Right kidney (tissue), 9 donors: ENCODE measurements around the gene PTPN7.
"Not testable (repeated sequence)": the region's sequence is repeated elsewhere in the genome, so short reads cannot be mapped to it uniquely, and the experiment has no call there.

Experiments used
- DNase-seq: peaks from one replicate; pipeline ENCODE4 v3.0.0-alpha.2; 2016
- long read RNA-seq, 8 donors: transcript quantifications; one replicate each; lab custom pipeline, GENCODE V29; 2026

Gene PTPN7
- long read RNA-seq, donor 1, partial matches to known transcripts: 0 of 1 reads
- long read RNA-seq, donor 1, other reads (novel, unspliced or antisense): 0 of 1 reads
- long read RNA-seq, donor 2: 0 reads
- long read RNA-seq, donor 3: 0 reads
- long read RNA-seq, donor 4: 0 reads
- long read RNA-seq, donor 5: 0 reads
- long read RNA-seq, donor 6: 0 reads
- long read RNA-seq, donor 7: 0 reads
- long read RNA-seq, donor 8: 0 reads

DNA sequence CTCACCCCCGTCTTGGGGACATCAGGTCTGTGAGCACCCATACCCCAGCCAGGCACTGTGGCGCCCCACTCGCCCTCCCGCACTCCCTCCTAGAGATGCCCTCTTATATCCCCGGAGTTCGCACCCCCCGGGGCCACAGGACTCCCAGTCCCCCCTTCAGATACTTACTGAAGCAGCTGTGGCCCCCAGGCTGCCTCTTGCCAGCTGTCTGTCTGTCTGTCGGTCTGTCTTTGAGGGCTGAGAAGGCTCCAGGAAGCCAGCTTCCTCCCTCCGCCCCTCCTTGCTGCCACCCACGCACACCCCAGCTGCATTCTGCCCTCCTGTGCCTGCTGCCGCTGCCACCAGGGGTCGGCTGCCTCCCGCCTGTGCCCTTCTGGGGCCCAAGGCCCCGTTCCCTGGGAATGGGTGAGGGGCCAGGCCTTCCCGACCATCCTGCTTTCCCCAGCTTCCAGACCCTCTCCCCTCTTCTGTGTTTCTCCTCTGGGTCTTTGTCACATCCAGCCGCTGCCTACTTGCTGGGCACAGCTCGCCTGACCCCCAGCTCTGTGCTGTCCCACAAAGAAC is at the start of gene PTPN7:
Gene PTPN7 (minus strand): TSS at position 226 of the 564 bp plus-strand sequence. CDS start 1,200 bp downstream, outside the sequence.
- DNase-seq: no peak

DNA sequence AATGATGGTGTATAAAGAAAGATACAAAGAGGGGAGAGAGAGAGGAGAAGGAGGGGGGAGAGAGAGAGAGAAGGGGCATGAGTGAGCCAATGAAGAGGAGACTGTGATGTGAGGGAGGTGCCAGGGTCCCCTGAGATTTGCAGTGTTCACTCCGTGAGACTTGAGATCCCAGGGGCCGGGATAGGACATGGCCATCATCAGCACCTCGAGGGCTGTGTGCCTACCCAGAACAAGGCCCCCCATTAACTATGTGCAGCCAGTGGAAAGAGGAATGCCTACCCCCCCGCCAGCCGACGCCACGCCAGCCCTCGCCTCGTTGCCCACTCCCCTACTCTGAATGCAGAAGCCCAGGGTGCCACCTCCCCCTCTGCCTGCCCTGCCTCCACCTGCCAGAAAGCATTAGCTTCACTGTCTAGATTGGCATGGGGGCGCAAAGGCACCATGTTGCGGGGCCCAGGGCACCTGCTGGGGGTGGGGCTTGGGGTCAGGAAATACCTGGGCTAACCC is 48.0 kb upstream of the PTPN7 start:
- DNase-seq: no peak

DNA sequence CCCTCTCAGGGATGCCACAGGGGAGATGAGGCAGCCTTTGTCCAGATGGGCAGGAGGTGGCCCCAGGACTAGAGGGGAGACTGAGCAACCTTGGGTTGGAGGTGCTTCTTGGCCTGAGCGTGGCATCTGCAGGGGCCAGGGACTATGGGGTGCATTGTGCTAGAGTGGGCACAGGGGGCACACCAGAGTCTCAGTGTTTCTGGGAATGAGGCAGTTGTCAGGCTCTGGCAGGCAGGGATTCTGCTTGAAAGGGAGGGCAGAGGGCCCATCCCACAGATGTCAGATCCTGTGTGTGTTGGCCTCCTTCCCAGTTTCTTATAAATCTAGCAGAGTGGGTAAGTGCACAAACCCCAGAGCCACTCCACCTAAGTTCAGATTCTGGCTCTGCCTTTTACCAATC is 46.9 kb upstream of the PTPN7 start:
- no peak for DNase-seq

DNA sequence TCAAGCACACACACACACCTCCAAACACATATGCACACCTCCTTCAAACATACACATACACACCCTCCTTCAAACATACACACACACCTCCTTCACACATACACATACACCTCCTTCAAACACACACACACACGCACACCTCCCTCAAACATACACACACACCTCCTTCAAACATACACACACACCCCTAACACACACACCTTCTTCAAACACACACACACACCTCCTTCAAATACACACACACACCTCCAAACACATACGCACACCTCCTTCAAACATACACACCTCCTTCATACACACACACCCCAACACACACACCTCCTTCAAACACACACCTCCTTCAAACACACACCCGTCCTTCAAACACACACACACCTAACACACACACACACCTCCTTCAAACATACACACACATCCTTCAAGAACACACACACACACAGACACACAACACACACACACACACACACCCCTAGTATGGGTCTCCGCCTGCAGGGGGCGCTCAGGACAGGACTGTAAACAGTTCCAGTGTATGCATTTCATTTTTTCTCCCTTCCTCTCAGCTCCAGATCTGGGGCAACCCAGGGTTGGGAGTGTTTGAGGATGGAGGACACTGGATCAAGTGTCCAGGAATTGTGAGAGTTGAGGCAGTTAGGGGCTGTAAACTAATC is 45.3 kb upstream of the PTPN7 start:
- no peak for DNase-seq

DNA sequence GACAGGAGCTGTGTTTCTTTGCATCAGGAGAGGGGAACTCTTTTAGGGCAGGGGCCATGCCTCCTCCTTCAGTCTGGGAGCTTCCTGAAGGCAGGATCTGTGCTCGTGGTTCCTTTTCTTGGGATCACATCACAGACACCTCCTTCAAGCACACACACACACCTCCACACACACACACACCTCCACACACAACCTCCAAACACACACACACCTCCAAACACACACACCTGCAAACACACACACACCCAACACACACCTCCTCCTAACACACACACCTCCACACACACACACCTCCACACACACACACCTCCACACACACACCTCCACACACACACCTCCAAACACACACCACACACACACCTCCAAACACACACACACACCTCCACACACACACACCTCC is 43.7 kb upstream of the PTPN7 start:
- DNase-seq: no peak

DNA sequence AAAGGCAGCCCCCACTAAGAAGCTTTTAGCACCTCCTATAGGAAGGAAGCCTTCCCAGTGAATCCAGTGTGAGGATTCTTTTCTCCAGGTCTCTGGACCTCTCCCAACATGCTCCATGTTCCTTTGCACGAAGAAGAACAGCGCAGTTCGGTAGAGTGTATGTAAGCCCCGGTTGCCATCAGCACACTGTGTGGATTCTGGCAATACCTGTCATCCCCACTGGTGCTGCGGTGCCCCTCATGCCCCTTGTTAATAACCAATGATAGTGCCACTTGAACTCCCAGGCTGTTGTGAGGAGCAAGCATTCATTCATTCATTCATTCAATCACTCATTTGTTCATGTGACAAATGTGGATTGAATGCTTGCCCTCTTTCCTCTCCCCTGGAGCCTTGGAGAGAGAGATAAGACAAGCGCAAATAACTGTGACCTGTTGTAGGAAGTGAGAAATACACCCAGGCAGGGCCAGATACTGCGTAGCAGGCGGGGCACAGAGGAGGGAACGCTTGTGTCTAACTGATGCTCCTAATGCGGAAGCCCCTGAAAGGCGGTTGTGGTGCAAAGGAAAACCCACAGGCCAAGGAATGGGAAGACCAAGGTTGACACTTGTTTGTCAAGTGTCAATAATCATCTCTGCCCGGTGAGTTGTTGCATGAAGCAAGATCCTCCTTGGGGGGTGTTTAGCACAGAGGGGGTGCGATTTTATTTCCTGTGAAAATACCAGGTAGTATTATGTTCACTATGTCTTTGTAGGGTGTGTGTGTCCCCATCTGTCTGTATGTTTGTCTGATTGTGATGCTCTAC is 43.0 kb upstream of the PTPN7 start:
- no peak for DNase-seq

DNA sequence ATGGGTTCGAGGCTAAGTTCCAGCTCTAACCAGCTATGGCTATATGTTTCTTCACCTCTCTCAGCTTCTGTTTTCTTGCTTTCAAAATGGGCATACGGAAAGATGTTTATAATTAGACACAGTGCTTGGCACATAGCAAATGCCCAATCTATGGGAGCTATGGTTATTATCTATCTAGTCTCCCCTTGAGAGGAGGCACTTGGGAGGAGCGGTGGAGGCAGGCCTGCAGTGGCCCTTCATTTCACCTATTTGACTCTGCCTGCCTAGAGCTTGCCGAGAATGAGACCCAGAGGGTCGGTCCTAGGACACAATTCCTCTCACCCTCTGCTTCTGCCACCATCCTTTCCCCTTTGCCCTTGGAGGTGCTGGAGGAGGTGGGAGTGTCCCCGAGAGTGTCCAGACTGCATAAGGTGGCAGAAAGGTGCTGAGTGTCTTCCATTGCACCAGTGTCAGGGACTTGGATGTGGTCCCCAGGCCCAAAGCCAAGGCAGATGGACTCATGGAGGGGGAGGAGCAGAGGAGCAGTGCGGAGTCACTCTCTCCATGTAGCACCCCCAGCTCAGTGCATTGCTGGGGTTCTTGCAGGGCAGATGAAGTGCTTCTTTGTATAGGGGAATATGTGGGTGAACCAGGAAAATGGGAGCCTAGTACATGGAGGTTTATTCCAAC is 42.2 kb upstream of the PTPN7 start:
- DNase-seq: no peak

DNA sequence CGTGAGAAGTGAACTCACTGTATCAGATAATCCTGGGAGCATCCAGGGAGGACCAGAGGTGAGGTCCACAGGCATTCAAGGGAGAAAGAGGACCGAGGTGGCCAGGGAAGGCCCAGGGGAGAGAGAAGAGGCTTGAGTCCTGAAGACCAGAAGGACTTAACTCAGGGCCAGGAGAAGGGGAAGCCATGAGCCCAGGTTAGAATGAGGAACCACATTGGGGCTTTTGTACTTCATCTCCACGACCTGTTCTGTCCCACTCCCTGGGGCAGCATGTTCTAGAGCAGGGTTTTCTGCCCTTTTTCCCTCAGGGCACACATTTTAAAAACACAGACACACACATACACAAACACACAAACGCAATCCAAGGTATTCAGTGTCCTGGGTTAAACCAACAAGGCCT is 41.6 kb upstream of the PTPN7 start:
- DNase-seq: no peak

DNA sequence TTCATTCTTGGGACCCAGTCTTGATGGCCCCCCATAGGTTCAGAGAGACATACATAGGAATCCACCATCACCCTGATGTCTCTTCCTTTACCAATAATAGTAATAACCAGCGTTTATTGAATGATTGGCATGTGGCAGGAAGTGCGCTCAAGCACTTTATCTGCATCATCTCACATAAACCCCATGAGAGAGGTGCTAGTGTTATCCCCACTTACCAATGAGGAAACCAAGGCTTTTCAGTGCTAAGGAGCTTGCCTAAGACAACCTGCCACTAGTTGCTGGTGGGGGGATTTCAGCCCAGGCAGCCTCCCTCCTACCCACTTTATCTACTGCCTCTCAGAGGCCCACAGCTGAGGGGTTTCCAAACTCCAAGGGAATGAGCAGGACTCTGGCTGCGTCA is 40.9 kb upstream of the PTPN7 start:
- no peak for DNase-seq

DNA sequence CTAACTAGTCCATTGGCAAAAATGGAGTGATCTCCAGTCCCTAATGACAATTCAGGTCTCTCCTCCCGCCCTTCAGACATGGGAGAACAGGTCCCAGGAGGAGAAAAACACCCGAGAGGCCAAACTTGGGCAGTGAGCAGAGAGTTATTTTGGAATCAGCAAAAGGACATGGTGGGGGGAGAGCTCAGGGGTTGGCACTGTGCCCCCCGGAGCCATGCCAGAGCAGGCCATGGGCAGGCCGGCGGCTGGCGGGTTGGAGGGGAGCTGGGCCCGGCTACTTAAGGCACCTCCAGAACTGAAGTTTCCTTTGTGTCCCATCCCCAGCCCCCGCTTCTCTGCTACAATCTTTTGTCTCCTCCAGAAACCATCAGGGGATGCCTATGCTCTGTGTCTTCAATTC is 40.3 kb upstream of the PTPN7 start:
- DNase-seq: no peak

DNA sequence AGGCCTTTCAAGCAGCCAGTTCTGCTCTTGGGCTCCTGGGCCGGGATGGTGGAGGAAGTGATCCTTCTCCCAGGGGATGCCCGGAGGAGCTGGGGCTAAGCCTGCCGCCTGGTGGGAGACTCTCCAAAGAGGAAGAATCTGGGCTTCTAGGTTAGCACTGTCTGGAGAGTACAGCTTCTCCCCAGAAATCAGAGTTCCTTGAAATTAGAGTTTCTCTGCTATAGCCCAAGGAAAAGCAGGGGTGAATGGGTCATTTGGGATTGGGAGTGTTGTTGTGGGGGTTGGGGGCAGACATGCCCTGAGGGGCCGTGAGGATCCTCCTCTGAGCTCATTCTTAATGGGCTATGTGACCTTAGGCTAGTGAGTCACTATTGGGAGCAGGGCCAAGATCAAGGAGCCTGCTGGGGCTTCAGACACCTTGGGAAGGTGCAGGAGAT is 39.7 kb upstream of the PTPN7 start:
- no peak for DNase-seq

DNA sequence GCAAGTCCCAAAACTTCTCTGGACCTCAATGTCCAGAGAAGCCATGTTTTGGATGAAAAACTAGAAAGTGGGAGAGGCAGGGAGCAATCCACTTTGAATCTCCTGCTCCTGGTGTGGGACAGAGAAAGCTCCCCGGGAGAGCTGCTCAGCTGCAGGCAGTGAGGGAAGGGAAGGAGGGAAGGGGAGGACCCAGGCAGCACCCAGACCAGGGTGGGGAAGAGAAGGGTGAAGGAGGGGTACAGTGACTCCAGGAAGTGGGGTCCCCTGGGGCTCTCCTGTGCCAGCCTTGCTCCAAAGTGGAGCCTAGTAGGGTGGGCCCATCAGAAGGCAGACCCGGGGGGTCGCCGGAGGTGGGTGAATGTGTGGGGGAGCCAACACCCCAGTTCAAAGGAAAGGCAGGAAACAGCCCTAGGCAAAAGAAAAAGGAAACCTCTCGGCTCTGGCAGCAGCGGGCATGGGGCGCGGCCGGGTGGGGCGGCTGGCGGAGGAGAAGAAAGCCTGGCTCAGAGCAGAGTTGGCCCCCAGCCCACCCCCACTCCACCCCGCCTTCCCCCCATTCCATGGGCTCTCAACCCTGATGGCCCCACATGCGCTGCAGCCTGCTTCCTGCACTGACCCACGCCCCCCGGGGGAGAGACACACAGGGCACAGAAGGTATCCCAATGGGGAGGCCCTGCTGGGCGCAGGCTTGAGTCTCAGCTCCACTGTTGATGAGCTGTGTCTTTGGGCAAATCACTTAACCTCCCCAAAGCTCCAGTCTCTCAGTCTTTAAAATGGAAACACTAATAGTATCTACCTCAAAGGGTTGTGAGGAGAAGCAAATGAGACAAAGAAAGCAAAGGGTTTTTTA is 38.9 kb upstream of the PTPN7 start:
- DNase-seq: no peak

DNA sequence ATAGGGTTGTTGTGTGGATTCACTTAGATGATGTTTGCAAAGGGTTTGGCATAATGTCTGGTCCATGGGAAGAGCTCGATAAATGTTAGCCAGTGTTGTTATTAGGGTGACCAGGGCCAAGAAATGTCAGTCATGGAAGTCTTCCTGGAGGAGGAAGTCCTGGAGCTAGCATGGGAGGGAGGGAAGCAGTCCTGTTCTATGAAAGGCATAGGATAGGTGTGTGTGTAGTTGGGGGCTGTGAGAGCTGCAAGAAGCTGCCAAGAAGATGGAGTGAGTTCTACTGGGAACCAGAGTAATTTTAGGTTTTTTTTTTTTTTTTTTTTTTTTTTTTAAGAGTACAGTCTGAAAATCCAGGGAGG is 37.9 kb upstream of the PTPN7 start:
- no peak for DNase-seq

DNA sequence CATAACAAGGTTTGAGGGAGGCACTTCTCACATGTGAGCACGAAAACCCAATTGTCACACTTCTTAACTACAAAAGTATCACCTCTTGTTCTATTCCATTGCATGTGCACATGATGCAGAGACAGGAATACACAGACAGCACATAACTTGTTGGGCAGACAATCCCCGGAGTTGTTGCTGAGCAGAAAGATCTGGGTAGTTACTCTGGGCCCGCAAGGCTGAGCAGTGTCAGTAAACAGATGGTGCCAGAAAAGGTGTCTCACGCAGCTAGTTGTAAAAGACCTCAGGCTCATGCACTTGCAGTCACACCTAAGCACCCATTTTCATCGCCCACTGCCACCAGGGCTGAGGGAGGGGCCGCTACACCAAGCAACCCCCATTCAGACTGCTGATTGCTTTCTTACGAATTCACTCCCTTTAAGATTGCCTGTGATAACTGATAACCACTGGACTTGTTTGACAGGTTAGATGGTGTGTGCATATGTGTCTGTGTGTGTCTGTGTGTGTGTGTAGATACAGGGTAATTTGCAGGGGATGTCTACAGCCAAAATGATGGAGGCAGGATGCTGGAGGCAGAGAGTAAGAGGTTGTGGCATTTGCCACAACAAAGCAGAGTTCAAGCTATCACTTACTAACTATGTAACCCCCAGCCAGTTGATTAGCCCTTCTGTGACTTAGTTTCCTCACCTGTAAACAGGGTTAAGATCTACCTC is 37.4 kb upstream of the PTPN7 start:
- DNase-seq: no peak

DNA sequence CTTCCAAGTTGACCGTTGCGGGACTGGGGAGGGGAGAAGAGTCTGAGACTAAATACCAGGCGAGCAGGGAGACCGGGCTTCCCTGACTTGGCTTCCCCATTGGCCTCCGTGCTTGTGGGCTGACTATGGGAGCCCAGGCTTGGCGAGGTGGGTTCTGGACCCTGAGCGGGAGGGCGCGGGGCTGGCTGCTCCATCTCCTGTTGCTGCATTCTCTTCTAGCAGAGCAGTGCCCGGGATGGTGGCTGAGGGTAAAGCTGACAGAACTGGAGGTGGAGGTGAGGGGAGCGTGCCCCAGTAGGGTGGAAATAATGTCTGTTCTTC is 33.9 kb upstream of the PTPN7 start:
- no peak for DNase-seq

DNA sequence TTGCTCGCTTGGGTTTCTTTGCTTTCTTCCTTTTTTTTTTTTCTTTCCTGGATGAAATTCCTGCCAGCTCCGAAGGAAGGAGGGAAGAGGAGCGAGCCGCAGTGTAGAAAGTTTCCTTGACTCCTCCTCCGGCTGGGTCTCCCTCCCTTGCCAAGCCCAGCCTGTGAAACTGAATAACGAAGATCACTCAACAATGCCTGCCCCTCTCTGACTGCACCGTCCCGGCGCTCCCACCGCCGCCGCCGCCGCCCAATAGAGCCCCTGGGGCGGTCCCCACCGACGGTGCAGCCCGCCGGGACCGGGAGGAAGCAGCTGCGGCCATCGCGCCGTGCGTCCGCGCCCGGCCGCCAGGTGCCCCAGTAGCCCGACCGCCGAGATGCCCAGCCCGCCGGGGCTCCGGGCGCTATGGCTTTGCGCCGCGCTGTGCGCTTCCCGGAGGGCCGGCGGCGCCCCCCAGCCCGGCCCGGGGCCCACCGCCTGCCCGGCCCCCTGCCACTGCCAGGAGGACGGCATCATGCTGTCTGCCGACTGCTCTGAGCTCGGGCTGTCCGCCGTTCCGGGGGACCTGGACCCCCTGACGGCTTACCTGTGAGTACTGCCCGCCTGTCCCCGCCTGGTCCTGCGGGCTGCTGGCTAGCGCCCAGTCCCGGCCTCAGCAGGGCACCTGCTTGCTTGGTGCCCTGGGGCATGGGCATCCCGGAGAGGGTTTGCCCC is 33.4 kb upstream of the PTPN7 start, which contains the start of gene LGR6:
Gene LGR6 (plus strand): TSS at position 186 of the 714 bp plus-strand sequence. CDS start 191 bp downstream, at position 377.
- DNase-seq: peak; percentile 66

DNA sequence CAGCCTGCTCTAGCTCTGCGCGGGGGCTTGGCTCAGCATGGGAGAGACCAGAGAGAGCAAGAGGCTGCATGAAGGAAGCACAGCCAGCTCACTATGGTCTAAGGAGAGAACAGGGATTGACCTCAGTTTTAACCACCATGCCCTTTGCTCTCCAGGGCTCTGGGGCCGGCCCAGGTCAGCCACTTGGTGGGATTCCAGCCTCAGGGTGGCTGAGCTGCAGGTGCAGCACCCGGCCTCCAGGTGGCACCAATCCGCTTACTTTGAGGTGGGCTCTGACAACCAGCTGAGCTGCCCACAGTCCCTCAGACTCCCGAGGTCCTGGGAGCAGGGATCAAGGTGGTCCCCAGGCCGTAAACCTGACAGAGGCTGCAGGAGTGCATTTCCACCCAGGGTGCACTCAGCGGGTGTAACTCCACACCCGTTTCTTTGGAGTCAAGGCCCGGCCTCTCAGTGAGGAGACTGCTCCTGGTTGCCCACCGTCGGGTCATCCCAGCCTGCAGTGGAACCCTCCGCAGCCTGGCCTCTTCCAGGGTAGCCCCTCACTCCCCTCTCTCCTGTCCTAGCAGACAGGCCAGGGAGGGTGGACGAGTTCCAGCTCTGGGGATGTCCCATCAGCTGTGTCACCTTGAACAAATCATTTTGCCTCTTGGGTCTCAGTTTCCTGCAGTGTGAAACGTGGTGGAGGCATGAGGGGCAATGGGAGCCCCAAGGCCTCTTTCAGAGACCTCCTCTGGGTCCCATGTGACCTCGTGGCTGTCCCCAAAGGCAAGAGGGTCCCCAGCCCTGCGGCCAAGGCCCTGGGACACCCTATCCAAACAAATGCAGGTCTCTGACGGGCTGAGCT is 32.6 kb upstream of the PTPN7 start:
- peak; percentile 67 for DNase-seq

DNA sequence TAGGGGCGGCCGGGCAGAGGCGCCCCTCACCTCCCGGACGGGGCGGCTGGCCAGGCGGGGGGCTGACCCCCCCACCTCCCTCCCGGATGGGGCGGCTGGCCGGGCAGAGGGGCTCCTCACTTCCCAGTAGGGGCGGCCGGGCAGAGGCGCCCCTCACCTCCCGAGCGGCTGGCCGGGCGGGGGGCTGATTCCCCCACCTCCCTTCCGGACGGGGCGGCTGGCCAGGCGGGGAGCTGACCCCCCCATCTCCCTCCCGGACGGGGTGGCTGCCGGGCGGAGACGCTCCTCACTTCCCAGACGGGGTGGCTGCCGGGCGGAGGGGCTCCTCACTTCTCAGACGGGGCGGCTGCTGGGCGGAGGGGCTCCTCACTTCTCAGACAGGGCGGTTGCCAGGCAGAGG is 31.0 kb upstream of the PTPN7 start:
- DNase-seq: not testable (repeated sequence)
